NCI-H1694 (cell line): ENCODE data around the gene C11orf97.
"Not testable (repeated sequence)": the region's sequence is repeated elsewhere in the genome, so short reads cannot be mapped to it uniquely, and the experiment has no call there.

Experiments used
- DNase-seq: peaks from one replicate; lab custom pipeline; 2025; lab: John Stamatoyannopoulos, UW

Gene C11orf97

DNA sequence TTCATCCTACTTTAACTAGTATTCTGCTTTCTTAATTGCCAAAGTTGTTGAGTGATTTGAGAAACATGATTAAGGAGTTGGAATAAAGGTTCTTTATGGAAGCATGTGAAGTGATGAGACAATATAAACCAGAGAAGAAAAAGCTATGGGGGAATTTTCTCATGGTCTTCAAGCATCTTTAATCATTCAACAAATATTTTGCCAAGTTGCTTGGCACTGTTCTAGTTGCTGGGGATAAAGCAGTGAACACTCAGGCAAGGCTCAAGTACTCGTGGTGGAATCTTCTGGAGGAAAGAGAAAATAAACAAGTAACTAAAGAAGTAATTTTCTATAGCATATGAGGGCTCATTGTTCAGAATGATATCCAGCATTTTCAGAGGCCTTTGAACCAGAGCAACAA lies 45.7 kb downstream of the C11orf97 start:
- DNase-seq: no peak

DNA sequence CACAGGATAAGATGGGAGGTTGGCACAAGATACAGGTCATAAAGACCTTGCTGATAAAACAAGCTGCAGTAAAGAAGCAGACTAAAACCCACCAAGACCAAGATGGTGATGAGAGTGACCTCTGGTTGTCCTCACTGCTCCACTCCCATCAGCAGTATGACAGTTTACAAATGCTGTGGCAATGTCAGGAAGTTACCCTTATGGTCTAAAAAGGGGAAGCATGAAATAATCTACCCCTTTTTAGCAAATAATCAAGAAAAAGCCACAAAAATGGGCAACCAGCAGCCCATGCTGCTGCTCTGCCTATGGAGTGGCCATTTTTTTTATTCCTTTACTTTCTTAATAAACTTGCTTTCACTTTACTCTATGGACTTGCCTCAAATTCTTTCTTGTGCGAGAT lies 46.2 kb downstream of the C11orf97 start:
- DNase-seq: no peak

DNA sequence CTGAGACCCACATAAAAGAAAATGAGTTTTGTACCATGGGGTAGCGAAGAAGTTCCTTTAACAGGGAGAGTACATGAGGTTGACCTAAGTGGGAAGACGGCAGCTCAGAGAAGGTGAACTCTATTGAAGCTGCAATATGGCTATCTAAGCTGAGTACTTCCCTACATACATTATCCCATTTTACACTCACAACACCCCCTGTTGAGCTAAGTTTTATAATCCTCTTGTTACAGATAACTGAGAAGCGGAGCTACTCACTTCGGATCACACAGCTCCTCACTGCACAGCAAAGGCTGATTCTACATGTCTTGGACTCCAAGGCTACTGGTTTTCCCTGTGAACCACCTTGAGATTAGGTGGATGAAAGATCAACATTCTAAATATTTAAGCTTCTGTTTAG lies 46.7 kb downstream of the C11orf97 start:
- DNase-seq: no peak

DNA sequence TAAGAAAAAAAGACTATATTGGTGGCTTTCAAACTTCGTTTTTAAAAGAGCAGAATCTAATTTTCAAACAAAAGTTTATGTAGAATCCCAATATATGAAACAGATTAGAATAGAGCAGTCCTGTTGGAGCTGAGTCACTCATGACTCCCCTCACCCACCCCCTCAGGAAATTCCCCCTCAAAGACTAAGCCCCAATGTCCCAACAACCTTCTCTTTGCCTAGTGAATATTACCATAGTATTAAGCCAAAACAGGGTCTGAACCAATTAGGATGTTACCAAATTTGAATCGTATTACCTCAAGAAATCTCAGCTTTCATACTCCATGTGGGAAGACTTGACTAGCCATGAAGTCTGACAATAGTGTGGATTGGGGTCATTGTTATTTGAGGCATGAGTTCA lies 47.1 kb downstream of the C11orf97 start:
- DNase-seq: no peak

DNA sequence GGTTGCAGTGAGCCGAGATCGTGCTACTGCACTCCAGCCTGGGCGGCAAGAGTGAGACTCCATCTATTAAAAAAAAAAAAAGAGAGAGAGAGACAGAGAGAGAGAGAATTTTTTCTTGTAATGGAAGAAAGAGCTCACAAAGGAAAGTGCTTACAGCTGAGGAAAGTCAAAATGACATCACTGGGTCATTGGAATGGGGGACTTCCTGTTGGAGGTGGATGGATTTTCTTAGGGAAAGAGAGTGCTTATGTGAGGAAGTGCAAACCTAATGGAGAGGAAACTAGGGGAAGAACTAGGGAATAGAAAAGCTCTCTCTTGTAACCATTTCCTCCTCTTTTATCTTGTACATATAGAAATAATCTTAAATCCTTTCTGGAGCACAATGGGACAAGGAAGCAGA lies 48.6 kb downstream of the C11orf97 start:
- DNase-seq: no peak

DNA sequence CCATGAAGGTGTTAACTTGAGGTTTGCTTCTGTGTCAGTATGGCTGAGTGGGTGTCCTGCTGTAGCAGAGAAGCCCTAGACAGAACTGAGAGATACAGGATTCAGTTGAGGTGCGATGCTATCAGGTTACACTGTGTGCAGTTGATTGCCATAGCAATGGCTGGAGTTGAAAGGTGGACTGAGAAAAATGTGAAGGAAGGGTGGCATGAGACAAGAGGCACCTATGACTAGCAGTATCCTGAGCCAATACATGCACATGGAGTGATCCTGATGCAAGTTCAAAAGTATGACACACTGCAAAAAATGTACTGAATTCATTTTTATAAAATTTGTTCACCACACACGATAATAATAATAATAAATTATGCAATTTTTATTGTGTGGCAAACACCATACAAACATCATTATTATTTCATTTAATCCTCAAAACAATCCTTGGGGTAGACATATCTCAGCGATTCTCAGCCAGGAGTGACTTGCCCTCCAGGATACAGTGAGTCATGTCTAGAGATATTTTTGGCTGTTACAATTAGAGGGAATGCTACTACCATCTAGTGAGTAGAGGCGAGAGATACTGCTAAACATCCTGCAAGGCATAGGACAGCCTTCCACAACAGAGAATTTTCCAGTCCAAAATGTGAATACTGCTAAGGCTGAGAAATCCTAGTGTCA lies 51.1 kb downstream of the C11orf97 start:
- DNase-seq: no peak

DNA sequence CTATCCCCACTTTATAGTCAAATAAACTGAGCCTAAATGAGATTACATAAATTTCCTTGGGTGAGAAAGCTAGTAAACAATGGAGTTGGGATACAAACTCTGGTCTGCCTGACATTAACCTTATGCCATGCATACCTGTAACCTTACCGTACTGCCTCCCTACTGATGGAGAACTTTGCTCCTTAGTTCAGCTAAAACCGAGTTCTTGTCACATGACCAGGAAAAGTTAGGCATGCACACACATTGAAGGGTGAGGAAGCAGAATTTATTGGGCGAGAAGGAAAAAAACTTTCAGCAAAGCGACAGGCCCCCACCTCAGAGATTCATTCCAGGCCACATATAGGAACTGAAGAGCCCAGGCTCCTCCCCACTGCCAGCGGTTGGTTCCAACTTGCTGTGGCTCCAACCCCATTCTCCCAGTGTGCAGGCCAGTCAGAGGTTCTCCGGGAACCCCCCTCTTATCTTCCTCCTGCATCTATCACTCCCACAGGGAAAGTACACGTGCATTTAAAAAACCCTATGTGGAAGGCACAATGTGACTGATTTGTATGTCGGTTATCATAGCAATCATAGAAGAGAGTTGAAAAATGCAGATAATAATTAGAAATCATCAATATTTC lies 51.7 kb downstream of the C11orf97 start:
- DNase-seq: no peak

DNA sequence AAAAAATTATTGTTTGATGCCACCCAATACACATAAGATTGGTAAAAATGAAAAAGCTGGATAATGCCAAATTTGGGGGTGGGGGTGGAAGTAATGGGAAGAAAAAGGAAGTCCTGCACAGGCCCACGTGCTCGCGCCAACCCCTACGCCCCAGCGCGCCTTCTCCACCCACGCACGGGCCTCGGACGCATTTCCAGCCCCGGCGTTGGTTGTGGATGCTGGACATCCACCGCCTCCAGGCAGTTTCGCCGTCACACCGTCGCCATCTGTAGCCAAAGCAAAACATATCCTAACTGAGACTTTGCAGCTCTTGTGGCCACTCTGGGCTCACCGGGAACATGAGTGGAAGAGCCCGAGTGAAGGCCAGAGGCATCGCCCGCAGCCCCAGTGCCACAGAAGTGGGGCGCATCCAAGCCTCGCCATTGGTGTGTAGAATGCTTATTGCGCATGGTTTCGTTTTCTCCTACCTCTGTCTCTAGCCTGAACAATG lies 55.0 kb downstream of the C11orf97 start, which contains the start of gene PIWIL4:
Gene PIWIL4 (plus strand): TSS at position 188 of the 490 bp plus-strand sequence. CDS start 151 bp downstream, at position 339.
- DNase-seq: no peak

DNA sequence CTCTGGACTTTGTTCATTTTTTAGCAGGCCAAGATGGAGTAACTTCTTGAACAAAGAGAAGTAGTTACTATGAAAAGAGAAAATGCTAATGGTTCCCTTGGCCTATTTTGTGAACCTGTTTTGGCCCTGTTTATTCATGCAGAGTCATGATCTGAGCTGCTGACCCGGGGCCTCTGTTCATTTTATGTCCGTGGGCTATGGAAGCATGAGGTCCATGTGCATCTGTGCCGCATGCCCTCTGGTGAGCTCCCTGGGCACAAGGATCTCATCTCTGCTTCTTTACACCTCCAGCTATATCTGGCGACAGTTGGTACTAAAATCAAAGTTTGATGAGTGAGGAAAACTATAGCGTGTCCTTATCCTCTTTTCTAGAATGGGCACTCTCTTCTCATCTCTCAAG lies 55.9 kb downstream of the C11orf97 start:
- DNase-seq: no peak

DNA sequence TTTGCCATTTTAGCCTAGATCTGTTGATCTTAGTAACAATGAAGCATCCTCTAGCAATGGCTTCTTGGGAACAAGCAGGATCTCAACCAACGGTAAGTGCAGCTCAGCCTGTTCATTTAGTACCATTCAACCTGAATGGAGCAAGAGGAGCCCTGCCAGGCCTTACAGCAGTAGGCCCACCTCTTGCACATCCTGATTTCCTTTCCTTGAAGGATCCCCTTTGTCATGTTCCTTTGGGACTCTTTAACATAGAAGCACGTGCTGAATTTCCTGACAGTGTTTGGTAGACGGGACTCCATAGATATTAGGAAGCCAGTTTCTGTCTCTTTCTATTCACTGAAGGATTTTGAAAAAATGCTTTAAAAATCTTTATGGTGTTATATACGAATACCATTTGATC lies 56.5 kb downstream of the C11orf97 start:
- DNase-seq: no peak

DNA sequence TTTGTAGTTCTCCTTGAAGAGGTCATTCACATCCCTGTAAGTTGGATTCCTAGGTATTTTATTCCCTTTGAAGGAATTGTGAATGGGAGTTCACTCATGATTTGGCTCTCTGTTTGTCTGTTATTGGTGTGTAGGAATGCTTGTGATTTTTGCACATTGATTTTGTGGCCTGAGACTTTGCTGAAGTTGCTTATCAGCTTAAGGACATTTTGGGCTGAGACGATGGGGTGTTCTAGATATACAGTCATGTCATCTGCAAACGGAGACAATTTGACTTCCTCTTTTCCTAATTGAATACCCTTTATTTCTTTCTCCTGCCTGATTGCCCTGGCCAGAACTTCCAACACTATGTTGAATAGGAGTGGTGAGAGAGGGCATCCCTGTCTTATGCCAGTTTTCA lies 60.7 kb downstream of the C11orf97 start:
- DNase-seq: not testable (repeated sequence)

DNA sequence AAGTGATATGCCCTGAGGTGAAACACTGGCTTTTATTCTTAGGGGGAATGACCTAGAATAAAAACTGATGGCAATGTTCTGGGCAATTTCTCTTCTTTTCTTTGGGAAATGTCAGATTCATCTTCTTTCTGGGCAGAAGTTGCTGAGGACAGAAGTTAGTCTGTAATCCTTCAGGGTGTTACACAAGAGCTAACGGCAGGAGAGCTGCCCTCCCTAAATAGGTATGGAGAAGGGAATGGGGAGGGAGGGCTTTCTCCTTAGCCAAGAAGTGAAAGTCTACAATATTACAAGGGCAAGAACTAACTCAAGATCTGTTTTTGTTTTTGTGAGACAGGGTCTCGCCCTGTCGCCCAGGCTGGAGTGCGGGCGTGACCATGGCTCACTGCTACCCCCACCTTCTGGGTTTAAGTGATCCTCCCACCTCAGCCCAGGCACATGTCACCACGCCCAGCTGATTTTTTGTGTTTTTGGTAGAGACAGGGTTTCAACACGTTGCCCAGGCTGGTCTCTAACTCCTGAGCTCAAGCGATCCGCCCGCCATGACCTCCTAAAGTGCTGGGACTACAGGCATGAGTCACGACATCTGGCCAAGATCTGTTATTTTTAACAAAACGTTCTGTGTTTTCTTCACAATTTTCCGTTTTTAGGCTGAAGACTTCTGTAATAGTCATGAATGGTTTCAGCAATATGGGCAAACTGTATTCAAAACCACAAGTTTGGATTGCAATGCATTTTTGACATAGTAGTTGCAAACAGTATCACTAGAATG lies 62.1 kb downstream of the C11orf97 start:
- DNase-seq: no peak

DNA sequence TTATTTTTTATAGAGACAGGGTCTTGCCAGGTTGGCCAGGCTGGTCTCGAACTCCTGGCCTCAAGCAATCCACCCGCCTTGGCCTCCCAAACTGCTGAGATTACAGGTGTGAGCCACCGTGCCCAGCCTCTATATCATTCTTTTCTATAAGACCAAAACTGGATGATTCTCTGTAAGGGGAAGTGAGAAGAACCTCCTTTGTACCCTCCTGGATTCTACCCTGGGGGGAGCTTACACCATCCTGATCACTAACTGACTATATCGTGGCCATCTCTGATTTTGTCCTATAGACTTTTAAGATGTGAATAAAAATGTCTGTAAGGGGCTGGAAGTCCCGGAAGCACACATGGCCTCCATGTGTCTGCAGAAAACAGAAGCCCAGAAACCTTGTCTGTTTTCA lies 64.0 kb downstream of the C11orf97 start:
- DNase-seq: no peak

DNA sequence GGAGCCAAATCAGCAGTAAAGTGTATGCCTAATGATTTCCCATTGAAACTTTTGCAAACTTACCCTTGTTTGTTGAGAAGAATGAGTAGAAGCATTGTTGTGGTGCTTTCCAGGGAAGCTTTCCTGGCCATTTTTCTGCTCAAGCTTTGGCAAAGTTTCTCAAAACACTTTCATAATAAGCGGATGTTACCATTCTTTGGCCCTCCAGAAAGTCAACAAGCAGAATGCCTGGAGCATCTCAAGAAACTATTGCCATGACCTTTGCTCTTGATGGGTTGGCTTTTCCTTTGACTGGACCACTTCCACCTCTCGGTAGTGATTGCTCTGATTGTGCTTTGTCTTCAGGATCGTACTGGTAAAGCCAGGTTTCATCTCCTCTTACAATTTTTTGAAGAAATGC lies 65.6 kb downstream of the C11orf97 start:
- no peak for DNase-seq
